CD4-positive, alpha-beta memory T cell (primary cell): ENCODE measurements around the gene GRAMD2A. TPM values are rescaled to one million over a fixed set of nuclear protein-coding genes. Genes with fewer than 3 reads are reported as not detected.

Source experiments
- polyA plus RNA-seq, 2 donors: library from polyadenylated mRNA; unstranded; fragments of 300-500 nt; fragmentation: Illumina TruSeq; gene quantifications; one replicate each; pipeline ENCODE4 v1.2.3, GENCODE V29; 2021
- total RNA-seq, 2 experiments: library from RNA; stranded (reverse); gene quantifications; one replicate each; pipeline ENCODE4 v1.2.3, GENCODE V29; 2021

GRAMD2A gene
- total and polyA plus RNA-seq, 4 experiments from 2014 or later, result not detected

Other genes with a start within 250 kb of the GRAMD2A start
- 10 to 100 TPM; 37.9 to 44.0 TPM for gene MYO9A, start 79.6 kb downstream of the GRAMD2A start, total RNA-seq
- gene MYO9A, start 79.6 kb downstream of the GRAMD2A start, polyA plus RNA-seq, result 10 to 100 TPM in 1 of 2 donors, 1 to 10 TPM in 1; 7.8 to 18.1 TPM
- gene SENP8, start 79.4 kb downstream of the GRAMD2A start, total RNA-seq, result 1 to 10 TPM; 1.1 to 2.6 TPM
- 1 to 10 TPM in 1 of 2 donors, under 1 TPM in 1; 0.69 to 1.4 TPM for gene SENP8, start 79.4 kb downstream of the GRAMD2A start, polyA plus RNA-seq
- 100 to 1,000 TPM; 378 to 383 TPM for gene PKM, start 33.4 kb upstream of the GRAMD2A start, total RNA-seq
- 100 to 1,000 TPM; 440 to 658 TPM for gene PKM, start 33.4 kb upstream of the GRAMD2A start, polyA plus RNA-seq
- gene PARP6, start 74.8 kb upstream of the GRAMD2A start, total RNA-seq, result 100 to 1,000 TPM; 111 TPM
- gene PARP6, start 74.8 kb upstream of the GRAMD2A start, polyA plus RNA-seq, result 10 to 100 TPM in 1 of 2 donors, 1 to 10 TPM in 1; 7.5 to 34.0 TPM
- gene CELF6, start 122.4 kb upstream of the GRAMD2A start, total RNA-seq, result 1 to 10 TPM; 2.6 to 4.9 TPM
- not detected for gene CELF6, start 122.4 kb upstream of the GRAMD2A start, polyA plus RNA-seq
- 10 to 100 TPM; 84.4 to 84.6 TPM for gene HEXA, start 178.2 kb upstream of the GRAMD2A start, total RNA-seq
- gene HEXA, start 178.2 kb upstream of the GRAMD2A start, polyA plus RNA-seq, result 100 to 1,000 TPM in 1 of 2 donors, 10 to 100 TPM in 1; 69.9 to 102 TPM
- not detected for gene TMEM202, start 200.5 kb upstream of the GRAMD2A start, total RNA-seq
- gene TMEM202, start 200.5 kb upstream of the GRAMD2A start, polyA plus RNA-seq, result not detected